NCI-H2227 (cell line): ENCODE results near the gene CDC42EP1.
"Not testable (repeated sequence)": the region's sequence is repeated elsewhere in the genome, so short reads cannot be mapped to it uniquely, and the experiment has no call there.

Experiments used
- DNase-seq: peaks from one replicate; lab custom pipeline; 2025; ENCODE audit not compliant: unreplicated experiment; lab: John Stamatoyannopoulos, UW

The CDC42EP1 gene

GRCh38 chr22:37559901-37560607, at the start of gene CDC42EP1:
Gene CDC42EP1 (plus strand): TSS chr22:37560480. CDS start chr22:37566350, 5,870 bp downstream.
- peak; percentile 46 for DNase-seq

GRCh38 chr22:37511395-37512104, 48.7 kb upstream of the CDC42EP1 start:
- no peak for DNase-seq

- peak; percentile 26 for DNase-seq
These were observed 45.7 kb upstream of the CDC42EP1 start for GRCh38 chr22:37514526-37515051.

GRCh38 chr22:37515901-37516300, 44.4 kb upstream of the CDC42EP1 start:
- no peak for DNase-seq

GRCh38 chr22:37516456-37516855, 43.8 kb upstream of the CDC42EP1 start:
- no peak for DNase-seq

- DNase-seq: no peak
These were observed 42.3 kb upstream of the CDC42EP1 start for GRCh38 chr22:37517826-37518450.

- DNase-seq: no peak
These were observed 41.6 kb upstream of the CDC42EP1 start for GRCh38 chr22:37518509-37519267.

- peak; percentile 19 for DNase-seq
These were observed 40.7 kb upstream of the CDC42EP1 start, which contains the start of gene CARD10 for GRCh38 chr22:37519268-37520195. Gene CARD10 (minus strand): TSS chr22:37519415. CDS start chr22:37519200, 215 bp downstream.

GRCh38 chr22:37520776-37521191, 39.5 kb upstream of the CDC42EP1 start:
- no peak for DNase-seq

GRCh38 chr22:37521236-37521739, 39.0 kb upstream of the CDC42EP1 start:
- DNase-seq: peak; percentile 21

GRCh38 chr22:37522482-37522881, 37.8 kb upstream of the CDC42EP1 start:
- DNase-seq: no peak

- DNase-seq: no peak
These were observed 35.1 kb upstream of the CDC42EP1 start for GRCh38 chr22:37525073-37525745.

GRCh38 chr22:37525746-37526350, 34.4 kb upstream of the CDC42EP1 start:
- no peak for DNase-seq

GRCh38 chr22:37526376-37526775, 33.9 kb upstream of the CDC42EP1 start:
- DNase-seq: no peak

GRCh38 chr22:37527081-37527752, 33.1 kb upstream of the CDC42EP1 start:
- DNase-seq: not testable (repeated sequence)

GRCh38 chr22:37527952-37528351, 32.3 kb upstream of the CDC42EP1 start:
- DNase-seq: not testable (repeated sequence)

GRCh38 chr22:37529652-37530345, 30.5 kb upstream of the CDC42EP1 start:
- DNase-seq: no peak
